Measurements from ENCODE around the gene GAD1.

The GAD1 gene

GRCh38 chr2:170816504-170817092, at the start of gene GAD1:
GAD1 (plus strand) TSS chr2:170816887; CDS start chr2:170818592, 1,705 bp downstream.
- DNase-seq, result peak; percentile 93

- DNase-seq, result peak; percentile 84
Observed at GRCh38 chr2:170770008-170770605, 46.6 kb upstream of the GAD1 start, which contains the start of gene ERICH2. ERICH2 (plus strand) TSS chr2:170770378; CDS start chr2:170770682, 304 bp downstream.

- DNase-seq, result peak; percentile 84
Observed at GRCh38 chr2:170770606-170771420, 45.9 kb upstream of the GAD1 start.

- DNase-seq, result peak; percentile 64
Observed at GRCh38 chr2:170771421-170771937, 45.2 kb upstream of the GAD1 start.

GRCh38 chr2:170772295-170772694, 44.4 kb upstream of the GAD1 start:
- DNase-seq, result no peak

- no peak for DNase-seq
Observed at GRCh38 chr2:170774074-170774473, 42.6 kb upstream of the GAD1 start.

- no peak for DNase-seq
Observed at GRCh38 chr2:170778900-170779299, 37.8 kb upstream of the GAD1 start.

GRCh38 chr2:170779304-170779703, 37.4 kb upstream of the GAD1 start:
- no peak for DNase-seq

- no peak for DNase-seq
Observed at GRCh38 chr2:170782673-170783072, 34.0 kb upstream of the GAD1 start.

- DNase-seq, result no peak
Observed at GRCh38 chr2:170783549-170783948, 33.1 kb upstream of the GAD1 start.

GRCh38 chr2:170798996-170799395, 17.7 kb upstream of the GAD1 start:
- DNase-seq, result no peak

- no peak for DNase-seq
Observed at GRCh38 chr2:170806548-170806947, 10.1 kb upstream of the GAD1 start.

- DNase-seq, result peak; percentile 86
Observed at GRCh38 chr2:170812710-170813600, 3.7 kb upstream of the GAD1 start.

GRCh38 chr2:170813611-170814532, 2.8 kb upstream of the GAD1 start:
- peak; percentile 37 for DNase-seq

- DNase-seq, result no peak
Observed at GRCh38 chr2:170814533-170815230, 2.0 kb upstream of the GAD1 start.

- DNase-seq, result no peak
Observed at GRCh38 chr2:170815311-170815710, 1.4 kb upstream of the GAD1 start.

- DNase-seq, result peak; percentile 80
Observed at GRCh38 chr2:170815746-170816503, 762 bp upstream of the GAD1 start.

GRCh38 chr2:170817093-170818035, 677 bp downstream of the GAD1 start:
- DNase-seq, result peak; percentile 73

Data from OCI-M1 (cell line).